ENCODE measurements around the gene PLCB1. TPM values are rescaled to one million over a fixed set of nuclear protein-coding genes. Genes with fewer than 3 reads are reported as not detected.

PLCB1 gene
- total RNA-seq, 1 experiment from 2014 or later: 11.3 TPM

GRCh38 chr20:8331740-8332412, 199.8 kb downstream of the PLCB1 start (continued):
- TF ChIP-seq STAT6 (CRISPR knock-in tag; conservative IDR thresholded peaks at IDR 0.05; ENCODE audit: low read depth) (no peak), ZNF281 (CRISPR knock-in tag; IDR thresholded peaks at IDR 0.05) (no peak), ZMAT4 (CRISPR knock-in tag; IDR thresholded peaks at IDR 0.05) (no peak), ATF3 (CRISPR knock-in tag; conservative IDR thresholded peaks at IDR 0.05) (no peak)

GRCh38 chr20:8334641-8335040, 202.6 kb downstream of the PLCB1 start:
- H3K27me3 Mint-ChIP-seq (ENCODE audit: low read depth): no peaks in the 10 kb centered on the region
- CTCF ChIA-PET: no interaction called here
- DNase-seq (ENCODE audit: low spot score): no peak
- no peak for TF ChIP-seq PREB (CRISPR knock-in tag; IDR thresholded peaks at IDR 0.05; ENCODE audit: borderline replicate concordance)
- TF ChIP-seq RELA (CRISPR knock-in tag; IDR thresholded peaks at IDR 0.05; ENCODE audit: borderline replicate concordance): no peak
- no peak for TF ChIP-seq FOXP4 (CRISPR knock-in tag; IDR thresholded peaks at IDR 0.05)
- TF ChIP-seq ZNF281 (CRISPR knock-in tag; IDR thresholded peaks at IDR 0.05): no peak
- no peak for TF ChIP-seq NR1H2 (CRISPR knock-in tag; IDR thresholded peaks at IDR 0.05)
- TF ChIP-seq TCF7 (CRISPR knock-in tag; IDR thresholded peaks at IDR 0.05; ENCODE audit: low read depth): no peak
- no peaks in the 10 kb centered on the region for H3K36me3 Mint-ChIP-seq
- H3K4me3 Mint-ChIP-seq: no peak overlapping the region
- H3K27ac Mint-ChIP-seq: no peak overlapping the region
- peaks cover 7% of the 10 kb centered on the region for H3K4me1 Mint-ChIP-seq
- no peak for ATAC-seq
- POLR2A ChIA-PET: interaction anchor here (0.6 kb wide), 1 partner anchor 143 kb away, joined by 3 read pairs; no protein-coding TSS in a partner anchor
- no peaks in the 10 kb centered on the region for H3K9me3 Mint-ChIP-seq

Measured in WTC11 (cell line).